ENCODE results near the gene KCNA10.
"Not testable (repeated sequence)": the region's sequence is repeated elsewhere in the genome, so short reads cannot be mapped to it uniquely, and the experiment has no call there.

The KCNA10 gene

DNA sequence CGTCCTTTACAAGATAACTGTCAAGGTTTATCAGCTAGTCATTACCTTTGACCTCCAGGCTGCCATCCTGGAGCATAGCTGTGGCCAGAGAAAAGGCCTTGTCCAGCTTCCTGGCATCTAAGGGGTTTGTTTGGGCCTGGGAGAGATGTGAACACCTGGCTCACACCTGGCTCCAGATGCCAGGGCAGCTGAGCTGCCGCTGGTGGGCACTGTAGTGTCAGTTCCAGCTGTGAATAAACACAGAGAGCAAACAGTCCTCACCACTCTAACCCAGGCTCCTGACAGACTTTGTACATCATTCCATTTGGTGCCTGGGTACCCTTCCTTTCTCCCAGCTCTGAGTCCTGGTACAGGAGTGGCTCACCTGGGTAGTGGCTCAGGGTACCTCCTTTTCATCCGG is 14.3 kb upstream of the KCNA10 start:
- DNase-seq = no peak

DNA sequence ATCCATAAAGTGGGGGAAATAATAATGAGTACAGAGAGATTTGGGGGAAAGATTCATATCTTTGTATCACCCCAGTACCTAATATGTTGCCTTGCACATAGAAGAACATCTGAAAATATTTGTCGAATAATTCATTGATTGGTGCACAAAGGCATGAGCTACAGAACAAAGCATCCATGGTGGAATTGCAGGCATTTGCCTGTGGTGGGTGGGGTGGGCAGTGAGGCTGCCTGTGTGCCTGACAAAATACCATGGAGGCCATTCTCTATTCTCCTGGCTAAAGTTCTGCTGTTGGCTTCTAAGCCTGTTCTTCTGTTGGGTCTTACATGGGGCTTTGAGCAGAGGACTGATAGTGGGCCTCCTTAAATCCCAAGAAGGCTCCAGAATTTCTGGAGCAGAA is 10.0 kb upstream of the KCNA10 start:
- no peak for DNase-seq

DNA sequence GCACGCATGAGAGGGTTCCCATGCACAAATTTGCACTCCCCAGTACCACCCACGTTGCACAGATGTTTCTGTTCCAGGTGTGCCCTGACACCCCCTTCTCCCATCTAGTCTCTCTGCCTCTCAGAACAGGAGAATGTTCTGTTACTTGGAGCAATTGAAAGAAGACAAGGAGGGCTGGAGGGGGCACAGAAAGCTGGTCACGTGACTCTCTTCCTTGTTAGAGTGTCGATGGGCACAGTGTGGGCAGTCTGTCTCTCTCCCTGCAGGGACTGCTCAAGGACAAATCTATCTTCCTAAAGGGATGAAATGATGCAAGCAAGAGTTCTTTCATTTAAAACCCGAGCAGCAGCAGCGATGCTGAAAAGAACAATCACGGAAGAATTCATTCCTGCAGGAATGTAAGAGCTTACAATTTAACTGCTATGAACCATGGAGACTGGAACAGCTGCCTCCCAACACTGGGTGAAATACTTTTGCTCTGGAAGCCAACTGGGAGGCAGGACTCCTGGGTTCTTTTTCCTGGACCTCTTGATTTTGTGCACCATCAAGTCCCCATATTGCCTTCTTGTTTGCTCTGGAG is 7.3 kb upstream of the KCNA10 start:
- DNase-seq = no peak

- no peak for DNase-seq
These were observed 6.2 kb upstream of the KCNA10 start for GRCh38 chr1:110525249-110525595.

- DNase-seq = peak; percentile 77
These were observed 5.6 kb upstream of the KCNA10 start for GRCh38 chr1:110524311-110525248.

GRCh38 chr1:110523011-110523410 is 4.0 kb upstream of the KCNA10 start:
- no peak for DNase-seq

DNA sequence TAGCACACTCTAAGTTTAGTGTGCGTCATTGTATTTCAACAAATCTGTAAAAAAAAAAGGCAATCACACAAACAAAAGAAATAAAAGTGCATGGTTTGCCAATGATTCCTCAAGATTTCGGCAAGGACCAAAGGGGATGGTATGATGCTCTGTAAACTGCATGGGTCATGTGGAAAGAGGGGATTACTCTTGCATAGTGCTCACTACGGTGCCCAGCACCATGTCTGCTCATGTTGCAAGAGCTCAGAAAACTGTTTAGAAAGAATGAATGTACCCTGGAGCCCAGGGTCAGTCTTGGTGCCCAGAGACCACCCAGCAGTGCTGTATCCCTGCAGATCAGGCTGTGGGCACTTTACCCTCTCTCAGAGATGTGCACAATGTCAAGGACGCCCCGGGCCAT is 3.6 kb upstream of the KCNA10 start:
- DNase-seq = no peak

- no peak for DNase-seq
These were observed 1.9 kb upstream of the KCNA10 start for GRCh38 chr1:110520827-110521226.

DNA sequence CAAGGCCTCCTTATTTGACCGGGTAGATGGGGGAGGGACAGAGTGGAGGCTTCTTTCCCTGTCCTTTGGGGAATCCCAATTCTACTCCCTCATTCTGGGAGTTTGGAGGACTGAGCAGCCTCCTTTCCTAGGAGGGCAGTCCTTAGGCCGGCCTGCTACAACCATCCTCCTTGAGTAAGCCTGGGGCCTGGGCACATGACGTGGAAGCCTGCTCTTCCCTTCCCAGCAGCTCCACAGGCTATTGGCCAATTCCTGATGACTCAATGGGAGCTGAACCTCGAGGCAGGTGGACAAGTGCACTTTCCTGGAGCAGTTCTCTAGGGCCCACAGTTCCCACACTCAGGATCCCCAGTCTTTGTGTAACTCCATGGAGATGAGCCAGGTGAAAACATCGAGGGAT is 3.1 kb downstream of the KCNA10 start:
- DNase-seq = no peak

DNA sequence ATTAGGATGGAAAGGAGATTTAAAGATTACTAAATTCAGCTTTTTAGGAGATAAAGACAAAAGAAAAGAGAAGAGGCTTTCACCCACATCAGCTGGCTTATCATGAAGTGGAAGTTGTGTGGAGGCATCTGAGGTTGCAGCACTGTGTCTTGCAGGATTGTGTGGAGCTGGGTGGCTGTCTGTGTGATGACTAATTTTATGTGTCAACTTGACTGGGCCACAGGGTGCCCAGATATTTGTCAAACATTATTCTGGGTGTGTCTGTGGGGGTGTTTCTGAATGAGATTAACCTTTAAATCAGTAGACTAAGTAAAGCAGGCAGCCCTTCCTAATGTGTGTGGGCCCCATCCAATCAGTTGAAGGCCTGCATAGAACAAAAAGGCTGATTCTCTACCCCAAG is 3.9 kb downstream of the KCNA10 start:
- no peak for DNase-seq

DNA sequence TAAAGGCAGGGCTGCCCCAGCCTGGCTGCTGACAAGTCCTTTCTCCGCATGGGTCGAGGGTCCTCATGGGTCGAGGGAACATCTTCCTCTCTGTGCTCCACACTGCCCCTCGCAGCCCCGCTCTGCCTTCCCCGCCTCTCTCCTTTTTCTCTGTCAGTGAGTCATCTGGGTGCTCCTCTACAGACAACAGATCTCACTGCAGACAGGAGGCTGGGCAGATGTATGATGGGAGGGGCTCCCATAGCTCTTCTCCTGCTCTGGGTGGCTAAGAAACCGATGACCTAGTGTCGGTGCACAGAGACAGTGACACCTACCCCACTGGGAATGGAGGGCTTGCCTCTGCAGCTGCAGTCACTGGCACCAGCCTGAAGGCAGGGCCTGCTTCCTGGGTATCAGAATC is 5.5 kb downstream of the KCNA10 start:
- DNase-seq = no peak

- no peak for DNase-seq
These were observed 7.5 kb downstream of the KCNA10 start for GRCh38 chr1:110511436-110511835.

GRCh38 chr1:110510921-110511320 is 8.1 kb downstream of the KCNA10 start:
- not testable (repeated sequence) for DNase-seq

GRCh38 chr1:110509655-110510054 is 9.3 kb downstream of the KCNA10 start:
- no peak for DNase-seq

DNA sequence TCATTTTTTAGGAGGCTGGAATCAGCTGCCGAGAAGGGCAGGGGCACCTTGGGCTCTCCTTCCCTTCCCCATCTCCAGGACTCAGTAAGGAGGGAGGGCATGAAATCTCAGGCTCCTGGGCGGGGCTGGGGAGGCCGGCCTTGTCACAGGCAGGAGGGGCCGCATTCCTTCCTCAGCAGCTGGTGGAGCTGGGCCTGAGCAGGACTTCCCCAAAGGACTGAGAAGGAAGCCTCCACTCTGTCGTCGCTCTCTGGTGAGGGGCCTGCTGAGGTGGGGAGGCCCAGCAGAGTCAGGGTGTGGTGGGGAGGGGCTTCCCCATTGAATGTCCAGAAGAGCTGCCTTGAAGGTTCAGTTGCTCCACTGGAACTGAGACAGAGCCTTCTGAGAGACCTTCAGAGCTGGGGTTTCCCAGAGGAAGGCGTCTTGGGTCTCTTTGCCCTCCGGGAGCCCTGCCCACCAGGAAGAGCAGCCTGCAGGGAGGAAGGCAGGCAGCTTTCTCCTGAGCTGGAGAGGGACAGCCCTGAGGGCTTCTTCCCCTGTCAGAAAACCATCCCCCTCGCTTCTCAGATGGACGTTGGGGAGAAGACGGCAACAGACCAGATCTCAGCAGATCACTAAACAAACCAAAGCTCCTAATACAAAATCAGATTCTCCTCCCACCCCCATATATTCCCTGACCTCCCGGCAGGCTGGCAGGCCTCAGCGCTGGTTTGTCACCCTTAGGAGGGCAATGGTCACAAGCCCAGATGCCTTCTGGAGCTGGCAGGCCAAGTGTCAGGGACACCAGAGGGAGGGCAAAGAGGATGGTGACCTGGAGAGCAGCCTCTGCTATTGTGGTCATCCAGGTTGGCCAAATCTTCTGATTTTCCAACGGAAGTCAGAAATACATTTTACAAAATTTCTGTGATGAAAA is 10.7 kb downstream of the KCNA10 start:
- DNase-seq = no peak

DNA sequence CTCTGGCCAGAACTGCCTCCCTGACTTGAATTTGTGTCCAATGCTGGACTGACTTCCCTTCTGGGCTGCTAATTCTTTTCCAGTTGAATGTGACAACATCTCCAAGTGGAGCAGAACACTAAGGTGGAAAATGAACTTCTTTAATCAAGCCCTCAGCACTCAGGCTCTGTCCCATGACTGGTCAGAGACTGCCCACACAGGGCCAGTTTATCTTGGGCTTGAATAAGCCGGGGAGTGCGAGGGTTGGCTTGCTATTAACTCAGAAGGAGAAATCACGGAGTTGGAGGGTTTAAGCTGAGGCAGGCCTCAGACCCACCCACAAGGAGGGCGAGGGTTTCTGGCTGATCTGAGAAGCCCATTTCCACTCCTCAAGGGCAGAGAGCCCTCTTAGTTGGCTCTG is 12.4 kb downstream of the KCNA10 start:
- DNase-seq = no peak

GRCh38 chr1:110505596-110505995 is 13.4 kb downstream of the KCNA10 start:
- DNase-seq = no peak

- DNase-seq = no peak
These were observed 14.7 kb downstream of the KCNA10 start for GRCh38 chr1:110504226-110504625.

DNA sequence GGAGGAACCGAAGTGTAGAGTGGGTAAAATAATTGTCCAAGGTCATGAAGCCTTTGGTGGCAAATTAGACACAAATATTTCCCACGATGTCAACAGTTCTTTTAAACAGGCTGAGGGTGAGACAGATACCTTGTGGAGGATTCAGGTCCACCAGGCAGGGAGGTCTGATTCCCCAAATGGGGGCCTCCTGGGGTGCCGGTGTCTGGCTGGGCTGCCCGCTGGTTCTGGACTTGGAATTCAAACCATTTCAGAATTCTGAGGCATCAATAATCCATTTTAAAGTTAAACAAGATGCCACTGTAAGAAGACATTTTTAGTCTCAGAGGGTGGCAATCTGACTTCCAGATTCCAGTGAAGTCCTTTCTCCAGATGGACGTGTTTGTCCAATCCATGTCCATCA is 15.5 kb downstream of the KCNA10 start:
- no peak for DNase-seq

GRCh38 chr1:110502402-110503151 is 16.4 kb downstream of the KCNA10 start:
- DNase-seq = no peak

GRCh38 chr1:110501488-110502132 is 17.4 kb downstream of the KCNA10 start:
- DNase-seq = no peak

DNA sequence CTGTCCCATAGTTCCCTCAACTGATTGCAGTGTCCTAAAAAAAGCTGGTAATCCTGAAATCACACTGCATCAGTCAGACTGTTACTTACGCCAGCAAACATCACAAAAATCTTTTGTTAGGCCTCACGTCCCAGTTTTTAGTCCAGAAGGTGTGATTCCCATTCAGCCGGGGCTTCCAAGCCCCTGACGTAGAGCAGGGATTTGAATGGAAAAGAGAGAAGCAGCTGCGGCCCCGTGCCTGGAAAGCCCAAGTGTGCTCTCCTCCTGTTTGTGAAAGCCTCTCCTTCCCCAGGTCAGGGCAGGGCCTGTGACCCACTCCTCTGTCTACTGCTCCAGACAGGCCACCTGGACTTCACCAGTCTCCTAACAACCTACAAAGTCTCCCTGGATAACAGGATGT is 20.7 kb downstream of the KCNA10 start:
- no peak for DNase-seq
